Activated T-cell treated with anti-CD3 and anti-CD28 coated beads, Interleukin-2, amount 50 U/mL, for 4 hours (primary cell): ENCODE data around the gene PAGE4. TPM values are rescaled to one million over a fixed set of nuclear protein-coding genes. Genes with fewer than 3 reads are reported as not detected.

ENCODE experiments used
- ATAC-seq, 2 donors: fragments of 200-7000 bp; cut with Tn5 transposase; one replicate each; pipeline ENCODE4 v1.10.0; 2021
- DNase-seq: peaks from one replicate; pipeline ENCODE4 v3.0.0-alpha.2; 2020
- H3K27me3 Mint-ChIP-seq: one replicate; pipeline ENCODE4 v1.8.0; 2021; ENCODE audit warnings: low read depth, mixed read lengths
- H3K36me3 Mint-ChIP-seq: one replicate; pipeline ENCODE4 v1.8.0; 2022; ENCODE audit warnings: mixed read lengths; ENCODE audit not compliant: insufficient read depth
- H3K4me1 Mint-ChIP-seq: one replicate; pipeline ENCODE4 v1.8.0; 2021; ENCODE audit warnings: low read depth, mixed read lengths
- H3K4me3 Mint-ChIP-seq: one replicate; pipeline ENCODE4 v1.8.0; 2021; ENCODE audit warnings: mild to moderate bottlenecking, moderate library complexity, mixed read lengths
- H3K9me3 Mint-ChIP-seq: one replicate; pipeline ENCODE4 v1.8.0; 2021; ENCODE audit warnings: mixed read lengths
- total RNA-seq, 3 donors: library from RNA; stranded (reverse); gene quantifications; one replicate each; pipeline ENCODE4 v1.2.1, GENCODE V29; 2021

Gene PAGE4, protein sequence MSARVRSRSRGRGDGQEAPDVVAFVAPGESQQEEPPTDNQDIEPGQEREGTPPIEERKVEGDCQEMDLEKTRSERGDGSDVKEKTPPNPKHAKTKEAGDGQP
- not detected for total RNA-seq

DNA sequence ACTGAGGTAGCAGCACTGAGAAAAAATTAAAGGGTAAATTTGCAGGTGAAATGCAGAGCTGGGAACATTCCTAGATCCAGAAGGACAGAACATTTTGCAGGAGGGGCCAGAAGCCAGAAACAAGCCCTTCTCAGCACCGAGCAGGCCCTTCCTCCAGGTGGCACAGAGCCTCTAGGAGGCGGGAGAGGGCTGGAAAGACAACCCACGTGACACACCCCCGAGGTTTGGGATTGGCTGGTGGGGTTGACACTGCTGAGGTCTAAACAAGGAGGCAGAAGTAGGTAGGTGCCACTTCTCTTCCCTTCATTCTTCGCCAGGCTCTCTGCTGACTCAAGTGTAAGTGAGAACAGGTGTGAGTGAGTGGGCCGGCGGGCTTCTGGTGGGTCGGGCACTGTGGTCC is at the start of gene PAGE4:
Gene PAGE4 (plus strand): TSS at position 288 of the 400 bp plus-strand sequence. CDS start 1,126 bp downstream, outside the sequence.
- H3K9me3 Mint-ChIP-seq = no peaks in the 10 kb centered on the region
- H3K4me1 Mint-ChIP-seq = no peaks in the 10 kb centered on the region
- H3K36me3 Mint-ChIP-seq = no peaks in the 10 kb centered on the region
- DNase-seq (no peak), ATAC-seq (no peak)
- peaks cover 12% of the 10 kb centered on the region for H3K27me3 Mint-ChIP-seq
- no peak within 1 kb of the TSS for H3K4me3 Mint-ChIP-seq

DNA sequence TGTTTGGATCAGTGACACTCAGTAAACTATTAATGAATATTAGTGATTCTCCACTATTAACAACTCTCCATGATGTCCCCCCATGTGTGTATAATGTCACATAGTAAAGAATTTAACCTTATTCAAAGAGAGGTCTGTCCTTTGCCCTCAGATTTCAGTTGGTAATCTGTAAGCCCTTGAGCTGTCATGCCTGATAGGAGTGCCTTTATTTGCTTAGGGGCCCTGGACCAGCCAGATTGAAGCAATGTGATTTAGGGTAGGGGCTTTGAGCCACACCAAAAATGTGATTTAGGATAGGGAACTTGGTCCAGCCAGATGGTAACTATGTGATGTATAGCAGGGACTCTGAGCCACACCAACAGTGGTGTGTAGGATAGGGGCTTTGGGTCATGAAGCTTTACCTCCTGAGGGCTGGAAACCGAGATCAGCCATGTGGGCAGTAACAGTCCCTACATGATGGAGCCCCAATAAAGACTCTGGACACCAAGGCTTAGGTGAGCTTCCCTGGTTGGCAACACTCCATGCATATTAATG is 44.3 kb upstream of the PAGE4 start:
- ATAC-seq (no peak), DNase-seq (no peak)
- Mint-ChIP-seq H3K4me1 (no peaks in the 10 kb centered on the region), H3K9me3 (no peaks in the 10 kb centered on the region), H3K4me3 (no peak overlapping the region), H3K36me3 (no peaks in the 10 kb centered on the region), H3K27me3 (no peaks in the 10 kb centered on the region)

DNA sequence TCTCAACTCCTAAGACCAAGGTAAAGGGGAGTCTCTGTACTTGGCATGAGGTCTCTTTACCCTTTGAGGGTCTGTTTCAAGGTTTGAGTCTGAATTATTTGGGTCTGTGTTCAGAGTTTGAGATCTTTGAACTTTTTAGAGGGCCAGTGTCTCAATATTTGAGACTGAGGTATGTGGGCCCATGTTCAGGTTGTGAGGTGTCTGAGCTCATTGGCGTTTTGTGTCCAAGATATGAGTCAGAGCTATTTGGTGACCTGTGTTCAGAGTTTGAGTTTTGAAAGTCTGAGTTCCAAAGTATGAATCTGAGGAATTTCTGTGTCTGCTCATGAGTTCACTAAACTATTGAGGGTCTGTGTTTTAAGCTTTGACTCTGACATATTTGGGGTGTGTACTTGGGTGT is 36.7 kb upstream of the PAGE4 start:
- Mint-ChIP-seq H3K9me3 (no peaks in the 10 kb centered on the region), H3K36me3 (no peaks in the 10 kb centered on the region), H3K27me3 (peaks cover 4% of the 10 kb centered on the region), H3K4me1 (no peaks in the 10 kb centered on the region), H3K4me3 (no peak overlapping the region)
- ATAC-seq (no peak), DNase-seq (no peak)

DNA sequence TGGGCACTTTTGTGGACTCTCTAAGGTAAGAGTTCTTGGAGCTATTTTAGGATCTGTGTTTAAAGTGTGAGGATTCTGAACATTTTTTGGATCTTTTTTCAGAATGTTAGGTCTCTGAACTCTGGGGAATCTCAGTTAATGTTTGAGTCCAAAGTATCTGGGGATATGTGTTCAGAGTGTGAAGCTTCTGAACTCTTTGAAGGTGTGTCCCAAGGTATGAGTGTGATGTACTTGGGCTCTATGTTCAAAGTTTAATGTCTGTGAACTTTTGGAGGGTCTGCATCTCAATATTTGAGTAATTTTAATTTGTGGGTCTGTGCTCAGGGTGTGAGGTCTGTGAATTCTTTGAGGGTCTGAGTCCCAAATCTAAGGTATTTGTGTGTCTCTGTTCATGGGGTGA is 35.4 kb upstream of the PAGE4 start:
- no peak for DNase-seq
- no peak overlapping the region for H3K4me3 Mint-ChIP-seq
- H3K27me3 Mint-ChIP-seq = peaks cover 9% of the 10 kb centered on the region
- H3K9me3 Mint-ChIP-seq = no peaks in the 10 kb centered on the region
- ATAC-seq = no peak
- H3K36me3 Mint-ChIP-seq = no peaks in the 10 kb centered on the region
- H3K4me1 Mint-ChIP-seq = no peaks in the 10 kb centered on the region

DNA sequence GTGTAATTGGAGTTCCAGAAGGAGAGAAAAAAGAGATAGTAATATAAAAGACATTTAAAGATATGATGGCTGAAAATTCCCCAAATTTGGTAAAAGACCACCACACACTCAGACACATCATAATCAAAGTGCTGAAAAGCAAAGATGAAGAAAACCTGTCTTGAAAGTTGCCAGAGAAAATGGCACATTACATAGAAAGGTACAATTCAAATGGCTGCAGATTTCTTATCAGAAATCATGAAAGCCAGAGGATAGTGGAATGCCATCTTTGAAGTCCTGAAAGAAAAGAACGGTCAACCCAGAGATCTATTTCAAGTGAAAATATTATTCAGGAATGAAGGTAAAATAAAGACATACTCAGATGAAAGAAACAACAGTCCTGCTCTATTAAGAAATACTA is 29.3 kb upstream of the PAGE4 start:
- peaks cover 12% of the 10 kb centered on the region for H3K27me3 Mint-ChIP-seq
- ATAC-seq (no peak), DNase-seq (no peak)
- H3K9me3 Mint-ChIP-seq = peaks cover 4% of the 10 kb centered on the region
- no peaks in the 10 kb centered on the region for H3K36me3 Mint-ChIP-seq
- no peaks in the 10 kb centered on the region for H3K4me1 Mint-ChIP-seq
- H3K4me3 Mint-ChIP-seq = no peak overlapping the region

DNA sequence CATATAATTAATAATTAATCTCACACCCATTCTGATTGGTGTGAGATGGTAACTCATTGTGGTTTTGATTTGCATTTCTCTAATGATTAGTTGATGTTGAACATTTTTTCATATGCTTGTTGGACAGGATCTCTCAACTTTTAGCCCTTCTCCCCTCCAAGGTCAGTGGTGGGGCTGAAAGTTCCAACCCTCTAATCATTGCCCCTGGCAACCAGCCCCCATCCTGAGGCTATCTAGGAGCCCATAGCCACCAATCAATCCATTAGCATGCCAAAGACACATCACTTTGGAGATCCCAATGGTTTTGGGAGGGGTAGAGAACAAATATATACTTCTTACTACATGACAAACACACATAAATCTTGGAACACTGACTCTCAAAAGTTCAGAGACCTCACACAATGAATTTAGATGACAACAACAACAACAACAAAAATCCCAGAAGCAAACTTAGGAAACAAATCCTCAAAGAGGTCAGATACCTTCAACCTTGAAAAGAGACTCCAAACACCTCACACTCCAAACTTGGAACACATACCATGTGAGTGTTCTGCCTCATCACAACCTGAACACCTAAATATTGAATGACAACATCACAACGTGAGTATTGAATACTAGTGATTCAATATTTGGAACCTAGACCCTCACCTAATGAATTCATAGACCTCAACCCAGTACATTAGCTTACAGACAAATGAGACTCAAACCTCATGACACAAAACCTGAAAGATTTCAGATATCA is 19.0 kb upstream of the PAGE4 start:
- Mint-ChIP-seq H3K36me3 (no peaks in the 10 kb centered on the region), H3K4me3 (no peak overlapping the region), H3K4me1 (no peaks in the 10 kb centered on the region), H3K9me3 (peaks cover 13% of the 10 kb centered on the region), H3K27me3 (peaks cover 3% of the 10 kb centered on the region)
- DNase-seq = no peak
- no peak for ATAC-seq

DNA sequence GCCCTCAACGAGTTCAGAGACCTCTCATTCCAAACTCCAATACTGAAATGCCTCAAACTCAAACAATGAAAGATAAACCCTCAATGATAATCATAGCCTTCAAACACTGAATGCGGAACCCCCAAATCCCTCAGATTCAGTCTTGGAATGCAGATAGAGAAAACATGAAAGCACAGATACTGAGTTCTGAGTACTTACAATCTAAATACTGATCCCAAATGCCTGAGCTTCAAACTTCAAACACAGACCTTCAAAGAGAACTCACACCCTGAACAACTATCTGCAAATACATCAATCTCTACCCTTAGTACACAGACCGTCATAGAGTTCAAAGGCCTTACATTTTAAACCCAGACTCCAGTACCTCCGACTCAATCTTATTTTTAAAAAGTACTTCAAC is 16.9 kb upstream of the PAGE4 start:
- Mint-ChIP-seq H3K36me3 (no peaks in the 10 kb centered on the region), H3K4me1 (no peaks in the 10 kb centered on the region), H3K9me3 (peaks cover 4% of the 10 kb centered on the region), H3K4me3 (no peak overlapping the region), H3K27me3 (peaks cover 3% of the 10 kb centered on the region)
- ATAC-seq = no peak
- no peak for DNase-seq

DNA sequence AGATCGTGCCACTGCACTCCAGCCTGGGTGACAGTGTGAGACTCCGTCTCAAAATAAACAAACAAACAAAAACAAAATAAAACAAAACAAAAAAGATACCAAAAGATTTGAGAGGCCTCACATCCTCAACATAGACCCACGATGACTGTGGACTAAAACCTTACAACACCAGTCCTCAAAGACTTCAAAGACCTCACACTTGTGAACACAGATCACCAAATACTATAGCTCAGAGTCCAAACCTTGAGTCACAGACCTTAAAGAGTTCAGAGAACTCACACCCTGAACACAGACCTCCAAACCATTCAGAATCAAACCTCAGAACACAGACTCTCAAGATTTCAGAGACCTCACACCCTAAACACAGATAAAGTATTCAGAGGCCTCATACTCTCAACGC is 12.7 kb upstream of the PAGE4 start:
- ATAC-seq (no peak), DNase-seq (no peak)
- Mint-ChIP-seq H3K4me3 (no peak overlapping the region), H3K4me1 (no peaks in the 10 kb centered on the region), H3K36me3 (no peaks in the 10 kb centered on the region), H3K9me3 (no peaks in the 10 kb centered on the region), H3K27me3 (peaks cover 3% of the 10 kb centered on the region)

DNA sequence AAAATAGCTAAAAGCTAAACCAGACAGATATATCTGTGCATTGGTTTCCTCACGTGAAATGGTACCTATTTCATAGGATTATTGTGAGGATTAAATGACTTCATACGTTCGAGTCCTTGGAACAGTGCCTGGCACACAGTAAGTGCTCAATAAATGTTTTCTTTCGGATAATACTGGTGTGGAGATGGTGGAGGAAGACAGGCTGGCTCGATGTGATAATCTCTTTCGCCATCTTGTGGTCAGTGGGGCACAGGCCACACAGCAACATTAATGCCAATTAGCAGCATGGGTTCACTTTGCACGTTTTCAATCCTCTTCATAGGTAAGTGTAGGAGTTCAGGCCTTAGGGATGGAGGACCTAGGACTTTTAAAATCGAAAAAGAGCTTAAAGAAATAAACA is 9.3 kb downstream of the PAGE4 start:
- DNase-seq = no peak
- no peaks in the 10 kb centered on the region for H3K9me3 Mint-ChIP-seq
- H3K4me1 Mint-ChIP-seq = no peaks in the 10 kb centered on the region
- H3K4me3 Mint-ChIP-seq = no peak overlapping the region
- no peaks in the 10 kb centered on the region for H3K36me3 Mint-ChIP-seq
- H3K27me3 Mint-ChIP-seq = no peaks in the 10 kb centered on the region
- ATAC-seq = no peak

DNA sequence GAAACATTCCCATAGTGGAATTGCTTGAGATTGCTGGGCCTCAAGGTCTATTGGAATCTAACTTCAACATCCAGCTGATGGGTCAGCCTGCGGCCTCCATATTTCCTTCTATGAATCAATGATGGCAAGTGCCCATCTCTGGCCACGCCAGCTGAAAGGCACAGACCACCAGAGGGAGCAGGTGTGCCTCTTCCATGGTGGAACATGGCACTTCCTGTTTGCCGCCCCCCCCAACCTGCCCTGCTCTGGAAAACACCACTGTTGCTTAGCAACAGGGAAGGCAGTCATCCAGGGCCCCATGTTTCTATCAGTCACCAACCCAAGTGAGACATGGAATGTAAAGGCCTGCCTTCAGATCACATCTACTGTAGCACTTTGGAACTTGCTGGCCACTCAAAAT is 11.6 kb downstream of the PAGE4 start:
- no peak overlapping the region for H3K4me3 Mint-ChIP-seq
- H3K4me1 Mint-ChIP-seq = no peaks in the 10 kb centered on the region
- DNase-seq = peak; percentile 16
- no peaks in the 10 kb centered on the region for H3K36me3 Mint-ChIP-seq
- H3K27me3 Mint-ChIP-seq = no peaks in the 10 kb centered on the region
- ATAC-seq = peak; percentile 73 to 80
- H3K9me3 Mint-ChIP-seq = no peaks in the 10 kb centered on the region

DNA sequence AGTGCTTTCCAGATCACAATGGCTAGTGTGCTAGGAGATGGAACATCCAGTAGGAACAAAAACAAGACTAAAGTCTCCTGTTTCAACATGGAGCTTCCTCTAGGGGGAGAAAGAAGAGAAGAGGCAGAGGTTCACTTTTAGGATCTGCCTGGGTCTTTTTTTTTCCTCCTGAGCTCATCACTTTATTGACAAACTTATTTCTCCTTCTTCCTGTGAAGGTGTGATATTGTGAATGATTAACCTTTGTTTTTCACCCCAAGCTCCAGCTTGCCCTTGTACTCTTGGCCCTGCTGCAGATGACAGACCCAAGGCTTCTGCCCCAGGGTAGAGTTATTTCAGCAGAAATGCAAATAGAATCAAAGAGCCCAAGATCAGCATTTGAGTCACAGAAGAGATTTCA is 13.5 kb downstream of the PAGE4 start:
- Mint-ChIP-seq H3K4me1 (no peaks in the 10 kb centered on the region), H3K27me3 (peaks cover 2% of the 10 kb centered on the region), H3K9me3 (no peaks in the 10 kb centered on the region), H3K4me3 (no peak overlapping the region), H3K36me3 (no peaks in the 10 kb centered on the region)
- DNase-seq (no peak), ATAC-seq (no peak)

DNA sequence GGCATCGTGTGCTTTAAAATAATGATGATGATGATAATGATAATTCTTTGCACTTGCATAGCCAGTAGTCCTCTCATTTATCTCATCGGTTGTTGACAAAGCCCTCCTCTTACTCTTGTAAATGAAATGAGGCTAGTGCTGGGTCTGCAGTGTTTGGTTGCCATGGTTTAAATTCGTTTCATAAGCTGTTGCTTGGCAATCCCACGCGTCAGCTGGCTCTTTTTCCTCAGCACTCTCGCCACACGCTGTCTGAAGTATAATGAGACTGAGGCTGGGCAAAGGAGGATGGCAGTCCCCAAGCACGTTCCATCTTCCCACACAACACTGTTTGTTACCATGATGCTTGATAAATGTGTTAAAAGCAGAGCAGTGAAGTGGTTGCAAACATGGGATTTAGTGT is 15.5 kb downstream of the PAGE4 start:
- no peak overlapping the region for H3K4me3 Mint-ChIP-seq
- no peaks in the 10 kb centered on the region for H3K4me1 Mint-ChIP-seq
- DNase-seq (no peak), ATAC-seq (no peak)
- H3K36me3 Mint-ChIP-seq = no peaks in the 10 kb centered on the region
- peaks cover 2% of the 10 kb centered on the region for H3K27me3 Mint-ChIP-seq
- H3K9me3 Mint-ChIP-seq = no peaks in the 10 kb centered on the region

DNA sequence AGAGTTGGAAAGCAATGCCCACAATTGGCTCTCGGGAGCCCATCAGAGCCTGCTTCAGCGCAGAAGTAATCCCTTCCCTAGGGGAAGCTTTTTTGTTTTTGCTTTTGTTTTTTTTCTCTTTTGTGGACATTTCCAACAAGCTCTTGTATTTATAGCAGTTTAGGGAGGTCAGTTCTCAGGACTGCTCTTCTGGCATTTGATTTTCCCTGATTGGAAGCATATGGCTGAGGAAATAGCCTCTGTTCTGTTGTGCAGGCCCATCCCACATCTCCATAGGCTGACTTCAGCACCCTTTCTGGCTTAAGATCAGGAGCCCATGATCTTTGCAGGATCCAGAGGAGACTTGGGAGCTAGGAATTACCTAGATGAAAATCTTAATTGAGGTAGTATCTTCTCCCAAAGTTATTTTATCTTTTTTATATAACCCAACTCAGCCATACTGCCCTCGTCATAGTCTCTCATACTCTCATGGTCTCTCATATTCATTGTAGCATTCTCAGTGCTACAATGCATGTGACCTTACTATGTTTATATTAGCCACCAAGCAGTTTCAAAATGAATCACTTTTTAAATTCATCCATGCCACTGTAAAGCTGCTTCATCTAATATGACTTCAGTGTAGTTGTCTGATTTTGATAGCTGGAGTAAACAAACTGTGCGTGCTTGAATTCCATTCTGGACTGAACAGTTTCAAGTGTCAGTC is 16.7 kb downstream of the PAGE4 start:
- DNase-seq = no peak
- no peak overlapping the region for H3K4me3 Mint-ChIP-seq
- no peaks in the 10 kb centered on the region for H3K4me1 Mint-ChIP-seq
- no peaks in the 10 kb centered on the region for H3K36me3 Mint-ChIP-seq
- no peaks in the 10 kb centered on the region for H3K9me3 Mint-ChIP-seq
- no peak for ATAC-seq
- peaks cover 2% of the 10 kb centered on the region for H3K27me3 Mint-ChIP-seq

DNA sequence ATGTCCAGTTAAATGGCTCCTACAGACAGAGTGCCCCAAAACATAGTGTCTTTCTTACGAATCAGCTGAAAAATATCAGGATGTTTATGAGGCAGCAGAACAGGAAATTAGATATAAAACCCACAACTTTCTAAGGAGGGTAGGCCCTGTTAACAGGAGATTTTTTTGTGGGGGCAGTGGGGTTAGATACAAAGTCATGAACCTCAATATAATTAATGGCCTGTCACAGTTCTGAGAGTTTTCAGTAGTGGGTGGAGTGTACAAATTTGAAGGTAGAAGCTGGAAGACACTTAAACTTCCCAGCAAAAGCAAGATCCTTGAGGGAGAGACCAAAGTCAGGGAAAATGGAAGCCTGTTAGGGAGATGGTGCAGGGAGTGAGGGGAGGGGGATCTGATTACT is 17.4 kb downstream of the PAGE4 start:
- H3K4me3 Mint-ChIP-seq = no peak overlapping the region
- DNase-seq (no peak), ATAC-seq (no peak)
- peaks cover 2% of the 10 kb centered on the region for H3K27me3 Mint-ChIP-seq
- no peaks in the 10 kb centered on the region for H3K36me3 Mint-ChIP-seq
- no peaks in the 10 kb centered on the region for H3K4me1 Mint-ChIP-seq
- no peaks in the 10 kb centered on the region for H3K9me3 Mint-ChIP-seq

DNA sequence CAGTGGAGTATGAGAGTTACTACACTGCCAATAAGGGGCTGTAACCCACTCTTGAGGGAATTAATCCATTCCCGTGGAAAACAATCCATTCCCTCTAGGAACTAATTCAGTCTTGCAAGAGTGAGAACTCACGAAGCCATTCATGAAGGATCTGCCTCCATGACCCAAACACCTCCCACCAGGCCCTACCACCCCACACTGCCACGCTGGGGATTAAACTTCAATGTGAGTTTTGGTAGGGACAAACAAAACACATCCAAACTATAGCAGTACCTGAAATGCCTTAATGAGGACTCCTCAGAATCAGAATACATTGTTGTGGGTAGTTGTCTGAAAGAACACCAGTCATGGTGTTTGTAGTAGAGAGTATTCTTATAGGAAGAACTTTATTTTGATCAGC is 19.2 kb downstream of the PAGE4 start:
- no peak overlapping the region for H3K4me3 Mint-ChIP-seq
- peaks cover 2% of the 10 kb centered on the region for H3K27me3 Mint-ChIP-seq
- no peaks in the 10 kb centered on the region for H3K36me3 Mint-ChIP-seq
- DNase-seq = no peak
- no peaks in the 10 kb centered on the region for H3K4me1 Mint-ChIP-seq
- H3K9me3 Mint-ChIP-seq = no peaks in the 10 kb centered on the region
- no peak for ATAC-seq
